H9 (cell line): Measurements from ENCODE around the gene BEGAIN. TPM values are rescaled to one million over a fixed set of nuclear protein-coding genes. Genes with fewer than 3 reads are reported as not detected.

Experiments used
- DNase-seq: peaks from one replicate; pipeline ENCODE4 v3.0.0-alpha.2; 2017
- H2AFZ ChIP-seq: one replicate; pipeline ENCODE4 v1.6.1; 2013; ENCODE audit warnings: mild to moderate bottlenecking, low read length, control low read depth, moderate library complexity
- H2AK5ac ChIP-seq: 2 replicates; pipeline ENCODE4 v1.6.1; 2013; ENCODE audit warnings: low read length, control low read depth, mixed read lengths; ENCODE audit not compliant: insufficient read length
- H2BK120ac ChIP-seq: one replicate; pipeline ENCODE4 v1.6.1; 2013; ENCODE audit warnings: low read depth, mild to moderate bottlenecking, low read length, control low read depth, inconsistent platforms; ENCODE audit not compliant: poor library complexity, severe bottlenecking
- H2BK12ac ChIP-seq: 2 replicates; pipeline ENCODE4 v1.6.1; 2013; ENCODE audit warnings: low read length, control low read depth, mixed read lengths, low read depth; ENCODE audit not compliant: insufficient read length
- H2BK15ac ChIP-seq: 2 replicates; pipeline ENCODE4 v1.6.1; 2013; ENCODE audit warnings: low read depth, low read length, control low read depth
- H2BK20ac ChIP-seq: one replicate; pipeline ENCODE4 v1.6.1; 2013; ENCODE audit warnings: low read depth, mild to moderate bottlenecking, low read length, control low read depth, inconsistent platforms; ENCODE audit not compliant: poor library complexity, severe bottlenecking
- H2BK5ac ChIP-seq: 2 replicates; pipeline ENCODE4 v1.6.1; 2013; ENCODE audit warnings: low read length, control low read depth, mixed read lengths; ENCODE audit not compliant: insufficient read length
- H3K14ac ChIP-seq: 2 replicates; pipeline ENCODE4 v1.6.1; 2013; ENCODE audit warnings: low read length, control low read depth; ENCODE audit not compliant: insufficient read depth
- H3K18ac ChIP-seq: 2 replicates; pipeline ENCODE4 v1.6.1; 2013; ENCODE audit warnings: low read depth, mild to moderate bottlenecking, mixed read lengths, low read length, control low read depth; ENCODE audit not compliant: insufficient read length
- H3K23ac ChIP-seq: 2 replicates; pipeline ENCODE4 v1.6.1; 2013; ENCODE audit warnings: low read length, control low read depth, mixed read lengths, low read depth; ENCODE audit not compliant: insufficient read length
- H3K23me2 ChIP-seq: 2 replicates; pipeline ENCODE4 v1.6.1; 2013; ENCODE audit warnings: low read depth, mild to moderate bottlenecking, mixed read lengths, low read length, control low read depth; ENCODE audit not compliant: insufficient read length, poor library complexity, severe bottlenecking
- H3K27ac ChIP-seq: 2 replicates; pipeline ENCODE4 v1.5.1; 2013; ENCODE audit warnings: low read length, control low read depth, mixed read lengths, low read depth; ENCODE audit not compliant: insufficient read length
- H3K27me3 ChIP-seq: 2 replicates; pipeline ENCODE4 v1.6.1; 2013; ENCODE audit warnings: low read length, control low read depth, inconsistent platforms; ENCODE audit not compliant: insufficient read depth
- H3K4ac ChIP-seq: 2 replicates; pipeline ENCODE4 v1.6.1; 2013; ENCODE audit warnings: low read depth, mild to moderate bottlenecking, control low read depth, inconsistent platforms, low read length, moderate library complexity
- H3K4me1 ChIP-seq: 2 replicates; pipeline ENCODE4 v1.6.1; 2013; ENCODE audit warnings: low read length, control low read depth, inconsistent platforms; ENCODE audit not compliant: insufficient read depth
- H3K4me2 ChIP-seq: 2 replicates; pipeline ENCODE4 v1.6.1; 2013; ENCODE audit warnings: low read length, control low read depth, mixed read lengths; ENCODE audit not compliant: insufficient read length, insufficient read depth
- H3K56ac ChIP-seq: 2 replicates; pipeline ENCODE4 v1.6.1; 2013; ENCODE audit warnings: low read depth, mild to moderate bottlenecking, mixed read lengths, low read length, control low read depth; ENCODE audit not compliant: insufficient read length
- H3K79me1 ChIP-seq: 2 replicates; pipeline ENCODE4 v1.6.1; 2013; ENCODE audit warnings: low read depth, mild to moderate bottlenecking, moderate library complexity, low read length, control low read depth, inconsistent platforms; ENCODE audit not compliant: insufficient read depth, poor library complexity, severe bottlenecking
- H3K79me2 ChIP-seq: 2 replicates; pipeline ENCODE4 v1.6.1; 2013; ENCODE audit warnings: low read length, control low read depth, inconsistent platforms; ENCODE audit not compliant: insufficient read depth
- H3K9ac ChIP-seq: 2 replicates; pipeline ENCODE4 v1.6.1; 2013; ENCODE audit warnings: low read length, control low read depth, mixed read lengths; ENCODE audit not compliant: insufficient read length; ENCODE audit errors: extremely low read depth
- H3K9me3 ChIP-seq: one replicate; pipeline ENCODE4 v1.6.1; 2013; ENCODE audit warnings: low read depth, low read length, inconsistent platforms; ENCODE audit not compliant: control insufficient read depth
- H3T11ph ChIP-seq: one replicate; pipeline ENCODE4 v1.6.1; 2013; ENCODE audit warnings: mild to moderate bottlenecking, low read length, control low read depth, inconsistent platforms
- H4K20me1 ChIP-seq: one replicate; pipeline ENCODE4 v1.6.1; 2013; ENCODE audit not compliant: control insufficient read depth, insufficient read length, insufficient read depth
- H4K5ac ChIP-seq: 2 replicates; pipeline ENCODE4 v1.6.1; 2013; ENCODE audit warnings: low read depth, mild to moderate bottlenecking, mixed read lengths, low read length, control low read depth; ENCODE audit not compliant: insufficient read length
- H4K8ac ChIP-seq: replicated peaks from 2 replicates; pipeline ENCODE4 v1.6.1; 2013; ENCODE audit warnings: low read length, control low read depth, mixed read lengths, low read depth; ENCODE audit not compliant: insufficient read length
- H4K91ac ChIP-seq: 2 replicates; pipeline ENCODE4 v1.6.1; 2013; ENCODE audit warnings: low read depth, mild to moderate bottlenecking, moderate library complexity, mixed read lengths, low read length, control low read depth; ENCODE audit not compliant: insufficient read length
- H3K27ac Mint-ChIP-seq, 3 experiments: 2 replicates in 2 of 3; 3 replicates in 1 of 3; pipeline ENCODE4 v1.8.0; 2020 to 2021; ENCODE audit warnings: mixed read lengths in 3 of 3, mild to moderate bottlenecking in 1 of 3, moderate library complexity in 1 of 3
- H3K27me3 Mint-ChIP-seq: 2 replicates; pipeline ENCODE4 v1.8.0; 2021; ENCODE audit warnings: low read depth, mild to moderate bottlenecking, moderate library complexity, mixed read lengths
- H3K36me3 Mint-ChIP-seq, 3 experiments: 2 replicates in 2 of 3; 3 replicates in 1 of 3; pipeline ENCODE4 v1.8.0; 2020 to 2021; ENCODE audit warnings: low read depth in 3 of 3, mixed read lengths in 3 of 3; ENCODE audit not compliant: insufficient read depth in 1 of 3
- H3K4me1 Mint-ChIP-seq, 2 experiments: 2 replicates each; pipeline ENCODE4 v1.8.0; 2020; ENCODE audit warnings: mixed read lengths in 2 of 2
- H3K4me3 Mint-ChIP-seq, 2 experiments: 2 replicates in 1 of 2; 3 replicates in 1 of 2; pipeline ENCODE4 v1.8.0; 2020 to 2021; ENCODE audit warnings: mild to moderate bottlenecking in 2 of 2, mixed read lengths in 2 of 2, moderate library complexity in 1 of 2
- H3K9me3 Mint-ChIP-seq, 2 experiments: 2 replicates in 1 of 2; 3 replicates in 1 of 2; pipeline ENCODE4 v1.8.0; 2020; ENCODE audit warnings: mild to moderate bottlenecking in 2 of 2, mixed read lengths in 2 of 2, moderate library complexity in 1 of 2
- CTCF ChIP-seq: fragments of 200-600 bp; sonication (generic); conservative IDR thresholded peaks from 3 replicates; pipeline ENCODE4 v1.8.0; 2021; ENCODE audit warnings: antibody characterized with exemption, mild to moderate bottlenecking
- WGBS: extraction: QIAGEN DNeasy Blood & Tissue Kit; methylation state at CpG from one replicate; pipeline ENCODE4 v1.1.7; 2013; ENCODE audit warnings: missing lambda C conversion rate, low lambda C conversion rate, mixed read lengths; ENCODE audit not compliant: insufficient read length; ENCODE audit errors: extremely low coverage; 5-methylcytosine and 5-hydroxymethylcytosine counted together
- total RNA-seq: library from RNA; stranded (reverse); gene quantifications from 2 replicates; pipeline ENCODE4 v1.2.1, GENCODE V29; 2021

BEGAIN gene
- total RNA-seq, 1 experiment from 2014 or later: 2.6 TPM

DNA sequence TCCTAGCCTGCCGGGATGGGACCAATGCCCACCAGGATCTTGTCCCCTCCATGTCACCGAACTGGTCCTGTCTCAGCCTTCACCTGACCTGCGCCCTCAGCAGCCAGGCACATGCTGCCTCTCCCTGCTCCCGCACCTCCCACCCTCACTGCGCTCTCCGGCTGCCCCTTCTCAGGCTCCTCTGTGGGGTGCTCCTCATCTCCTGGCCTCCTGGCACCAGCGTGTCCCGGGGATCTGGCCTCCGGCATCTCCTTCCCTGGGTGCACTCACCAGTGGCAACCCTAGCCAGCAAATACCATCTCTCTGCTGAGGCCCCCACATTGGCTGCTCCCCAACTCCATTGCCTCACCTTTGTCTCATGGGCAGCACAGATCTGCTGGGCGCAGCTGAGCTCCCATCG lies 29.0 kb downstream of the BEGAIN start:
- Histone ChIP-seq H3K27me3 (no peaks in the 10 kb centered on the region), H3T11ph (no peak overlapping the region), H2BK120ac (no peak overlapping the region), H3K9me3 (no peaks in the 10 kb centered on the region), H3K79me2 (no peaks in the 10 kb centered on the region), H2AFZ (no peak overlapping the region), H4K91ac (no peak overlapping the region), H3K79me1 (no peaks in the 10 kb centered on the region), H3K27ac (no peak overlapping the region), H4K20me1 (no peaks in the 10 kb centered on the region), H3K56ac (no peak overlapping the region), H2AK5ac (no peak overlapping the region), H2BK5ac (no peak overlapping the region), H3K23me2 (no peaks in the 10 kb centered on the region), H3K4ac (no peak overlapping the region), H3K4me1 (no peaks in the 10 kb centered on the region; the same call in 1 of the 2 replicates), H2BK20ac (no peak overlapping the region), H4K5ac (no peak overlapping the region), H2BK15ac (no peak overlapping the region), H3K9ac (no peak overlapping the region), H3K18ac (no peak overlapping the region), H3K23ac (no peak overlapping the region), H3K4me2 (no peak overlapping the region), H2BK12ac (no peak overlapping the region), H4K8ac (no peak overlapping the region), H3K14ac (no peak overlapping the region)
- Mint-ChIP-seq H3K27ac (no peak overlapping the region), H3K36me3 (no peaks in the 10 kb centered on the region), H3K9me3 (no peaks in the 10 kb centered on the region), H3K27me3 (peaks cover 48% of the 10 kb centered on the region), H3K4me1 (peaks cover 14 to 37% of the 10 kb centered on the region in 2 experiments), H3K4me3 (no peak overlapping the region)
- DNase-seq: no peak
- no CpG with 5 or more reads among the region's 11 CpGs for WGBS
- no peak for TF ChIP-seq CTCF
